ENCODE measurements around the gene COMMD7. TPM values are rescaled to one million over a fixed set of nuclear protein-coding genes. Genes with fewer than 3 reads are reported as not detected.
"Not testable (repeated sequence)": the region's sequence is repeated elsewhere in the genome, so short reads cannot be mapped to it uniquely, and the experiment has no call there.

COMMD7 gene
- total and polyA plus RNA-seq, 2 of the 4 experiments (the other 2 are of a cell fraction) = 51.8 to 67.5 TPM

DNA sequence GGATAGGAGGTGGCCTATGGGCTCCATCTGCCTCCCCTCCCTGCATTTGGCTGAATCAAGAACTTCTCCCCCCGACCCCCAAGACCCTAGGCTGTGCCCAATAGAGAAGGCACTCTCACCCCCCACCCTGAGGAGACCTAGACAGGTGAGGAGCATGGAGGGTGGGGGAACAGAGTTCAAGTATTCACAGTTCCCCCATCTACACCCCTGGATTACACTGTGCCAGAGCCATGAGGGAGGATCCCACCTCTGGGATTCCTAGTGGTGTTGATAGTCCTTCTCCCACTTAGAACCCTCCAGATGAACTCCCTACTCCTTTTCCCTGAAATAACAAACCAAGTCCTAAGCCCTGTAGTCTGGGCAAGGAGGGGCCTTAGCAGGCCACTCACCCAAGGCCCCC, 54.3 kb downstream of the COMMD7 start:
- H3K9me1 ChIP-seq (ENCODE audit: insufficient read depth, low read length); H4K91ac ChIP-seq (ENCODE audit: insufficient read depth, low read depth, low read length); H3K23ac ChIP-seq (ENCODE audit: low read depth, low read length); H2BK120ac ChIP-seq (ENCODE audit: low read depth, low read length); H4K5ac ChIP-seq (ENCODE audit: low read depth, low read length); H2BK5ac ChIP-seq (ENCODE audit: low read depth, low read length, poor library complexity, severe bottlenecking); H3K4me2 ChIP-seq (ENCODE audit: low read depth, low read length); H2BK20ac ChIP-seq (ENCODE audit: low read depth, low read length); dilution Hi-C loops (cut with HindIII; ENCODE audit: low sequenced_read_pairs, unreplicated experiment); H3K56ac ChIP-seq (ENCODE audit: extremely low read depth, insufficient read depth, low read length); CTCF ChIA-PET; H2AK9ac ChIP-seq (replicated peaks; ENCODE audit: low read depth, low read length, poor library complexity); H3K14ac ChIP-seq (replicated peaks; ENCODE audit: low read depth, low read length); POLR2A ChIA-PET (ENCODE audit: unreplicated experiment); H2BK15ac ChIP-seq (ENCODE audit: low read depth, low read length); H3K27me3 ChIP-seq (ENCODE audit: control insufficient read depth, insufficient read depth, low read length); H3K9ac ChIP-seq (ENCODE audit: low read depth, low read length); H4K20me1 ChIP-seq (ENCODE audit: insufficient read depth, low read length); H3K27ac ChIP-seq (ENCODE audit: insufficient read depth, low read length); H3K4me3 ChIP-seq (ENCODE audit: insufficient read depth, low read depth, low read length); H3K4ac ChIP-seq (ENCODE audit: low read depth, low read length); ATAC-seq (ENCODE audit: low read depth); H3K18ac ChIP-seq (ENCODE audit: low read depth, low read length); H3K9me3 ChIP-seq (ENCODE audit: control insufficient read depth, insufficient read depth, low read length); H4K8ac ChIP-seq (ENCODE audit: low read depth in 2 of 2, low read length in 2 of 2); H3K36me3 ChIP-seq (ENCODE audit: control insufficient read depth, insufficient read depth, low read length); BruUV-seq (replicated peaks); H3K79me1 ChIP-seq (ENCODE audit: low read depth in 1 of 2, low read length in 2 of 2); DNase-seq; in situ Hi-C loops (cut with MboI; ENCODE audit: low sequenced_read_pairs); H2AFZ ChIP-seq (replicated peaks; ENCODE audit: low read length, poor library complexity); H3K4me1 ChIP-seq (ENCODE audit: control insufficient read depth, insufficient read depth, low read length); H2AK5ac ChIP-seq (ENCODE audit: low read depth, low read length): not testable (repeated sequence)
- WGBS, 2 experiments (ENCODE audit: extremely low coverage in 2 of 2, insufficient read length in 1 of 2) = no CpG with 5 or more reads among the region's 1 CpG
- intact Hi-C loops (cut with micrococcal nuclease) = loop anchor here (10.0 kb wide), 1 partner anchor 64 kb away; no protein-coding TSS in a partner anchor

Measured in IMR-90 (cell line).